Measurements from ENCODE around the gene CHKB.

DNA sequence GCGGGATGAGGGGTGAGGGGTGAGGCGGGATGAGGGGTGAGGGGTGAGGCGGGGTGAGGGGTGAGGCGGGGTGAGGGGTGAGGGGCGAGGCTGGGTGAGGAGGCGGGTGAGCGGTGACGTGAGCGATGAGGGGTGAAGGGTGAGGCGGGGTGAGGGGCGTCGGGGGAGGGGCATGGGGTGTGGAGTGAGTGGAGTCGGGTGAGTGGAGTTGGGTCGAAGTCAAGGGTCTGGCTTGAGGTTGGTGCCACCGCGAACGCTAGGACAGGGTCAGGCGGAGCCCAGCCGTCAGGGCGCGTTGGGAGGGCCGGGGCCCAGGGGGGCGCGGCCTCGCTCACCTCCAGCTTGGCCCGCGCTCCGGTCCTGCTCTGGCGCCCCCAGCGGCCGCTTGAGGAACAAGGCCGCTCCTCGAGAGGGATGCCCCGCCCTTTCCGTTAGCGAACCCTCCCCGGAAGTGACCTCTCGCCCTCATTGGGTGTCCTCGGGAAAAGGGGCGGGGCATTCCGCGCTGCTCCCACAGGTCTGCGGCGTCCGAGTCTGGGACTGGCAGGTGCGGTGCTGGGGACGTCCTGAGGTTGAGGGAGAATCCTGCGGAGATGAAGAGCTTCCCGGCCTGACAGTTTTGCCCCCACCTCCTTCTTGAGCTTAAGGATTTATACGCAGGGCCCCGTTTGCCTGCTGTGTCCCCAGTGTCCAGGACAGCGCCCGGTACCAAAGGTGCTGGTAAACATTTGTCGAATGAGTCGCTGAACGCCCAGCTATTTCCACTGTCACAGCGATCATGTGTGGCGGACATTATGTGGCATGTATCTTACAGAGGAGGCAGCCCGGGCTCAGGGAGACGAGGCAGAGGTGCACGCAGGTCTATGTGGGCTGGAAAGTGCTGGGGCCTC lies 19.9 kb downstream of the CHKB start, which contains the start of gene SYCE3:
- TF ChIP-seq TAF1 (IDR thresholded peaks at IDR 0.05; ENCODE audit: borderline replicate concordance, insufficient read depth, low read length): no peak
- no peak for TF ChIP-seq SIN3A (IDR thresholded peaks at IDR 0.05; ENCODE audit: borderline replicate concordance, insufficient read depth, low read length)
- TF ChIP-seq, protein P1, sequence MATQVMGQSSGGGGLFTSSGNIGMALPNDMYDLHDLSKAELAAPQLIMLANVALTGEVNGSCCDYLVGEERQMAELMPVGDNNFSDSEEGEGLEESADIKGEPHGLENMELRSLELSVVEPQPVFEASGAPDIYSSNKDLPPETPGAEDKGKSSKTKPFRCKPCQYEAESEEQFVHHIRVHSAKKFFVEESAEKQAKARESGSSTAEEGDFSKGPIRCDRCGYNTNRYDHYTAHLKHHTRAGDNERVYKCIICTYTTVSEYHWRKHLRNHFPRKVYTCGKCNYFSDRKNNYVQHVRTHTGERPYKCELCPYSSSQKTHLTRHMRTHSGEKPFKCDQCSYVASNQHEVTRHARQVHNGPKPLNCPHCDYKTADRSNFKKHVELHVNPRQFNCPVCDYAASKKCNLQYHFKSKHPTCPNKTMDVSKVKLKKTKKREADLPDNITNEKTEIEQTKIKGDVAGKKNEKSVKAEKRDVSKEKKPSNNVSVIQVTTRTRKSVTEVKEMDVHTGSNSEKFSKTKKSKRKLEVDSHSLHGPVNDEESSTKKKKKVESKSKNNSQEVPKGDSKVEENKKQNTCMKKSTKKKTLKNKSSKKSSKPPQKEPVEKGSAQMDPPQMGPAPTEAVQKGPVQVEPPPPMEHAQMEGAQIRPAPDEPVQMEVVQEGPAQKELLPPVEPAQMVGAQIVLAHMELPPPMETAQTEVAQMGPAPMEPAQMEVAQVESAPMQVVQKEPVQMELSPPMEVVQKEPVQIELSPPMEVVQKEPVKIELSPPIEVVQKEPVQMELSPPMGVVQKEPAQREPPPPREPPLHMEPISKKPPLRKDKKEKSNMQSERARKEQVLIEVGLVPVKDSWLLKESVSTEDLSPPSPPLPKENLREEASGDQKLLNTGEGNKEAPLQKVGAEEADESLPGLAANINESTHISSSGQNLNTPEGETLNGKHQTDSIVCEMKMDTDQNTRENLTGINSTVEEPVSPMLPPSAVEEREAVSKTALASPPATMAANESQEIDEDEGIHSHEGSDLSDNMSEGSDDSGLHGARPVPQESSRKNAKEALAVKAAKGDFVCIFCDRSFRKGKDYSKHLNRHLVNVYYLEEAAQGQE (IDR thresholded peaks at IDR 0.05; ENCODE audit: insufficient read depth in 1 of 2, low read depth in 2 of 2, low read length in 2 of 2): 0 out of 4 replicates have a peak, but pooled peaks of 1 of the 2 experiments have one; percentile 8
